NCI-H2029 (cell line): ENCODE results near the gene TBKBP1.
"Not testable (repeated sequence)": the region's sequence is repeated elsewhere in the genome, so short reads cannot be mapped to it uniquely, and the experiment has no call there.

Experiments
- DNase-seq: peaks from one replicate; lab custom pipeline; 2025; lab: John Stamatoyannopoulos, UW

Gene TBKBP1

GRCh38 chr17:47676510-47677165 is 17.3 kb upstream of the TBKBP1 start:
- no peak for DNase-seq

GRCh38 chr17:47678196-47678595 is 15.8 kb upstream of the TBKBP1 start:
- no peak for DNase-seq

GRCh38 chr17:47682138-47682537 is 11.8 kb upstream of the TBKBP1 start:
- no peak for DNase-seq

GRCh38 chr17:47682727-47683126 is 11.2 kb upstream of the TBKBP1 start:
- not testable (repeated sequence) for DNase-seq

- no peak for DNase-seq
Measured at GRCh38 chr17:47684025-47684424, 9.9 kb upstream of the TBKBP1 start.

- DNase-seq = no peak
Measured at GRCh38 chr17:47684535-47685193, 9.3 kb upstream of the TBKBP1 start.

GRCh38 chr17:47685556-47686275 is 8.2 kb upstream of the TBKBP1 start:
- DNase-seq = no peak

GRCh38 chr17:47686276-47686635 is 7.7 kb upstream of the TBKBP1 start:
- no peak for DNase-seq

GRCh38 chr17:47686664-47687327 is 7.2 kb upstream of the TBKBP1 start:
- DNase-seq = no peak

GRCh38 chr17:47687328-47687690 is 6.7 kb upstream of the TBKBP1 start:
- no peak for DNase-seq

- DNase-seq = no peak
Measured at GRCh38 chr17:47687748-47688147, 6.2 kb upstream of the TBKBP1 start.

- DNase-seq = no peak
Measured at GRCh38 chr17:47690121-47690520, 3.8 kb upstream of the TBKBP1 start.

GRCh38 chr17:47692137-47692894 is 1.6 kb upstream of the TBKBP1 start:
- DNase-seq = no peak

- DNase-seq = no peak
Measured at GRCh38 chr17:47692895-47693730, 848 bp upstream of the TBKBP1 start.

- DNase-seq = no peak
Measured at GRCh38 chr17:47694581-47695428, 844 bp downstream of the TBKBP1 start.

- no peak for DNase-seq
Measured at GRCh38 chr17:47695429-47696376, 1.7 kb downstream of the TBKBP1 start.

GRCh38 chr17:47696717-47697642 is 3.0 kb downstream of the TBKBP1 start:
- no peak for DNase-seq
